ENCODE results near the gene YJEFN3.
A peak's percentile ranks its signal among the peaks of the same experiment; 100 is the strongest.

YJEFN3 gene

DNA sequence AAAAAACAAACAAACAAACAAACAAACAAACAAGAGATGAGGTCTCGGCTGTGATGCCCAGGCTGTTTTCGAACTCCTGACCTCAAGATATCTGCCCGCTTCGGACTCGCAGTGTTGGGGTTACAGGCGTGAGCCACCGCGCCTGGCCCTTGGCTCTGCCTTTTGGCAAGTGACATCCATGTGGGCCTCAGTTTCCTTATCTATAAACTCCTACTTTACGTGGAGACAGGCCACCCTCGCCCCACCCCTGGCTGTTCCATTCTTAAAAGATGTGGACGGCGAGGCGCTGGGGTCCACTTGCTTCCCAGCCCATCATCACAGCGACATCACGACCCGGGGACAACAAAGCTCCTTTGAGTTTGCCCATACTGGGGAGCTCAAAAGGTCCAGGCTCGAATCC is 15.0 kb upstream of the YJEFN3 start:
- in situ Hi-C loops (cut with MboI; ENCODE audit: low pct_unique_long_range_greater_than_20kb, low sequenced_read_pairs, unreplicated experiment), result no loop called here
- TF ChIP-seq, protein P1, sequence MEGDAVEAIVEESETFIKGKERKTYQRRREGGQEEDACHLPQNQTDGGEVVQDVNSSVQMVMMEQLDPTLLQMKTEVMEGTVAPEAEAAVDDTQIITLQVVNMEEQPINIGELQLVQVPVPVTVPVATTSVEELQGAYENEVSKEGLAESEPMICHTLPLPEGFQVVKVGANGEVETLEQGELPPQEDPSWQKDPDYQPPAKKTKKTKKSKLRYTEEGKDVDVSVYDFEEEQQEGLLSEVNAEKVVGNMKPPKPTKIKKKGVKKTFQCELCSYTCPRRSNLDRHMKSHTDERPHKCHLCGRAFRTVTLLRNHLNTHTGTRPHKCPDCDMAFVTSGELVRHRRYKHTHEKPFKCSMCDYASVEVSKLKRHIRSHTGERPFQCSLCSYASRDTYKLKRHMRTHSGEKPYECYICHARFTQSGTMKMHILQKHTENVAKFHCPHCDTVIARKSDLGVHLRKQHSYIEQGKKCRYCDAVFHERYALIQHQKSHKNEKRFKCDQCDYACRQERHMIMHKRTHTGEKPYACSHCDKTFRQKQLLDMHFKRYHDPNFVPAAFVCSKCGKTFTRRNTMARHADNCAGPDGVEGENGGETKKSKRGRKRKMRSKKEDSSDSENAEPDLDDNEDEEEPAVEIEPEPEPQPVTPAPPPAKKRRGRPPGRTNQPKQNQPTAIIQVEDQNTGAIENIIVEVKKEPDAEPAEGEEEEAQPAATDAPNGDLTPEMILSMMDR (IDR thresholded peaks at IDR 0.05; ENCODE audit: extremely low read depth, insufficient read depth, missing control alignments), result no peak
- DNase-seq (ENCODE audit: low spot score), result no peak

DNA sequence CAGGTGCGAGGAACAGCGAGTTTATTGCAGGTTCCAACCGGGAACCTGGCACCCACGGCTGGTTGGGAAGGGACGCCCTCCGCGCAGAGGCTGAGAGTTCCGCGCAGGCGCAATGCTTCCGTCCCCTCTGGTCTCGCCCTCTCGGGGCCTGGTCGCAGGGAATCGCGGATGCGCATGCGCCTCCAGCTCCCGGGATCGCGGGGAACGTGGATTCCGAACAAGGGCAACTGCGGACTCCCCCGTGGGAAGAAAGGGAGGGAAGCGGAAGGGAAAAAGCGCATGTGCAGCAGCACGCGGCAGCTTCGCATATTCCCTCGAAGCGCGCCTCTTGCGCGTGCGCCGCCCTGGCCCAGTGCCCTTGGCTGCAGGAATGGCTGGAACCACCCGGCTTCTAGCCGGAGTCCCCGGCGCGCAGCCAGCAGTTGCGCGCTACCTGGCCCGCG is 14.5 kb upstream of the YJEFN3 start:
- TF ChIP-seq, protein P1 (IDR thresholded peaks at IDR 0.05; ENCODE audit: extremely low read depth, insufficient read depth, missing control alignments), result no peak
- DNase-seq (ENCODE audit: low spot score), result no peak

DNA sequence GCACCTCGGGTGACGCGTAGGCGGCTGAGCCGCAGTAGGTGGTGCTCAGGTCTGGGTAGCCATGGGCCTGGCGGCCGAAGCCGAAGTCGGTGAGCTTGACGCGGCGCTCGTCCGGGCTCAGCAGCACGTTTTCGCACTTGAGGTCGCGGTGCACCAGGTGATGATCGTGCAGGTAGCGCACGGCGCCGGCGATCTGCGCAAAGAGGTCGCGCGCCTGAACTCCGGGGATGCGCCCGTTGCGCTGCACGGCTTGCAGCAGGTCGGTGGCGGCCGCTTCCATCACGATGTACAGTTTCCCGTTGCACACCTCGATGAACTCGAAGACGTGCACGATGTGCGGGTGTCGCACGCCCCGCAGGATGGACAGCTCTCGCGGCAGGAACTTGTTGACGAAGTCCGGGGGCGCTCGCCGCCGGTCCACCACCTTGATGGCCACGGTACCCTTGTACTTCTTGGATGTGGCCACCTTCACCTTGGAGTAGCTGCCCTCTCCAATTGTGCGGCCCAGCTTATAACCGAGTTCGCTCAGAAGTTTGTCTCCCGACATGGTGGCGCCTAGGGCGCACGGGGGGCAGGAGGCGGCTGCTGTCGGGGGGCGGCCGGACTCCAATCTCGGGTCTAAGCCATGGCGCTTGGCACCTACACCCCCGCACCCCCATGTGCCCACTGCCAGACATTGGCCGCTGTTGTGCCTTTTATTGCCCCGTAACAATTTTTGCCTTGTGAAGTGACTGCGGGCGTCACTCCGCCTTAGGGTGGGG is 13.7 kb upstream of the YJEFN3 start, which contains the start of gene TSSK6:
Gene TSSK6 (minus strand): TSS at position 668 of the 761 bp plus-strand sequence. CDS start 121 bp downstream, at position 547.
- in situ Hi-C loops (cut with MboI; ENCODE audit: low pct_unique_long_range_greater_than_20kb, low sequenced_read_pairs, unreplicated experiment), result no loop called here

More for the DNA sequence above, 14.5 kb upstream of the YJEFN3 start:
- in situ Hi-C loops (cut with MboI; ENCODE audit: low pct_unique_long_range_greater_than_20kb, low sequenced_read_pairs, unreplicated experiment), result no loop called here

DNA sequence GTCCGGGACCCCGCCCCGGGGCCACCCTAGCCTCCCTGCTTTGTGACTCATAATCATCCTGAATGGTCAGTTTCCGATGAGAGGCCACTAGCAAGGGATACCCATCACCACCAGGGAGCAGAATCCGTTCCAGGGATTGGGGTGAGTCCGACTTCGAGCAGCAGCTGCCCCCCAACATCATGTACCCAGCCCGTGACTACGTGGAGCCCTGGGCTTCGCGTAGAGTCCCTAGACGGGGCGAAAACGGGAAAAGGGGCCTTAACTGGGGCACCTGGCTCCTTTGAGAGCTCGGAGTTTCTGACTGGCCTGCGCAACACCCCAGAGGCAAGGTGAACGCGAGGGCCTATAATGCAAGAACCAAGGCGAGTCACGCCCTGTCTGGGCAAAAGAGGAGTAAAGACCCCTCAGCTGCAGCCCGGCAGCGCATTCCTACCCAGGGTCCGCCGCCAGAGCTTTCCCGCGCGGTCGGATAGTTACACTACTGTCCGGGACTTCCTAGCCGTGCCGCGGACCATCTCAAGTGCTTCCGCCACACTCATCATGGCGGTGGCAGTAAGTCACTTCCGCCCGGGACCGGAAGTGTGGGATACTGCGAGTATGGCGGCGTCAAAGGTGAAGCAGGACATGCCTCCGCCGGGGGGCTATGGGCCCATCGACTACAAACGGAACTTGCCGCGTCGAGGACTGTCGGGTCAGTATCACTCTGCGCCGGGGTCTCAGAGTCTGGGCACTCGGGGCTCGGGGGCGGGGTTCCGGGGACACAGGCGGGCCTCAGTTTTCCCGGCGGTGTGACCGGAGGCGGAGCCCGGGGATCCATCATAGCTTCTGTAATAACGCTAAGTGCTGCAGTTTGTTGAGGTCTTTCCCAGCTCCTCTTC is 12.8 kb upstream of the YJEFN3 start, which contains the start of gene NDUFA13:
Gene NDUFA13 (plus strand): TSS at position 584 of the 878 bp plus-strand sequence. CDS start 14 bp downstream, at position 598.
- DNase-seq (ENCODE audit: low spot score), result peak; percentile 96
- TF ChIP-seq, protein P1 (IDR thresholded peaks at IDR 0.05; ENCODE audit: extremely low read depth, insufficient read depth, missing control alignments), result no peak
- in situ Hi-C loops (cut with MboI; ENCODE audit: low pct_unique_long_range_greater_than_20kb, low sequenced_read_pairs, unreplicated experiment), result no loop called here

More for the DNA sequence above, 13.7 kb upstream of the YJEFN3 start, which contains the start of gene TSSK6:
- TF ChIP-seq, protein P1 (IDR thresholded peaks at IDR 0.05; ENCODE audit: extremely low read depth, insufficient read depth, missing control alignments), result no peak
- DNase-seq (ENCODE audit: low spot score), result no peak

DNA sequence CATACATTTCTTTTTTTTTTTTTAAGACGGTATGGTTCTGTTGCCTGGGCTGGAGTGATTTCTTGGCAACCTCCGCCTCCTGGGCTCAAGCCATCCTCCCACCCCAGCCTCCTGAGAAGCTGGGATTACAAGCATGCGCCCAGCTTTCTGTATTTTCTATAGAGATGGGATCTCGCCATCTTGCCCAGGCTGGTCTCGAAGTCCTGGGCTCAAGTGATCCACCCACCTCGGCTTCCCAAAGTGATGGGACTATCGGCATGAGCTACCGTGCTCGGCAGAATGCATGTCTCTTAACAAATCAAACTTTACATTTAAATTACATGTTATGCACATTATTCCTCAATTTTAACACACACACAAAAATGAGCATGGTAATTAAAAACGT is 11.5 kb upstream of the YJEFN3 start:
- in situ Hi-C loops (cut with MboI; ENCODE audit: low pct_unique_long_range_greater_than_20kb, low sequenced_read_pairs, unreplicated experiment), result no loop called here
- TF ChIP-seq, protein P1 (IDR thresholded peaks at IDR 0.05; ENCODE audit: extremely low read depth, insufficient read depth, missing control alignments), result no peak
- DNase-seq (ENCODE audit: low spot score), result no peak

DNA sequence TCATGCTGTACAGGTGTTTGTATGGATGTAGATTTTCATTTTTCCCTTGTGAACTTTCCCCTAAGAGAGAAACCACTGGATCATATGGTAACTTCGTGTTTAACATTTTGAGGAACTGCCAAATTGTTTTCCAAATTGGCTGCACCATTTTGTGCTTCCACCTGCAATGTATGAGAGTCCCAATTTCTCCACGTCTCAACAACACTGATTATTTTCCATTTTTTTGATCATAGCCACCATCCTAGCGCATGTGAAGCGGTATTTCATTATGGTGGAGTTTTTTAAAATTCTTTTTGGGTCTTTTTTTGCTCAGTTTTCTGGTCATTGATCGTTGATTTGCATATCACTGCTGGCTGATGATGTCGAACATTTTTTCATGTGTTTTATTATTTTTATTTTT is 7.7 kb upstream of the YJEFN3 start:
- TF ChIP-seq, protein P1 (IDR thresholded peaks at IDR 0.05; ENCODE audit: extremely low read depth, insufficient read depth, missing control alignments), result no peak
- no peak for DNase-seq (ENCODE audit: low spot score)
- in situ Hi-C loops (cut with MboI; ENCODE audit: low pct_unique_long_range_greater_than_20kb, low sequenced_read_pairs, unreplicated experiment), result loop anchor here (10.0 kb wide), 1 partner anchor 124 kb away; the partner anchor contains the start of gene GMIP

All from GM13977 (cell line).